ENCODE data around the gene RNF166. TPM values are rescaled to one million over a fixed set of nuclear protein-coding genes. Genes with fewer than 3 reads are reported as not detected.

The RNF166 gene
- total and polyA plus RNA-seq, 2 of the 13 experiments (the other 11 are each of a cell fraction or from before 2014, with no cell fraction given) = 21.4 to 23.0 TPM

- TF ChIP-seq THAP8 (CRISPR knock-in tag; IDR thresholded peaks at IDR 0.05; ENCODE audit: borderline replicate concordance) = peak; percentile 97
- TF ChIP-seq CTCF (CRISPR knock-in tag; IDR thresholded peaks at IDR 0.05) = no peak
- peak; percentile 14; the same call in 1 of the 2 replicates for TF ChIP-seq E2F1 (CRISPR knock-in tag; IDR thresholded peaks at IDR 0.05)
- peak; percentile 39; the same call in 1 of the 2 replicates for TF ChIP-seq MED1 (CRISPR knock-in tag; IDR thresholded peaks at IDR 0.05)
- TF ChIP-seq JARID2 (CRISPR knock-in tag; IDR thresholded peaks at IDR 0.05; ENCODE audit: insufficient replicate concordance) = no peak
- peak; percentile 47; the same call in 1 of the 2 replicates for TF ChIP-seq TFDP2 (CRISPR knock-in tag; IDR thresholded peaks at IDR 0.05)
- no peak for TF ChIP-seq SKI (IDR thresholded peaks at IDR 0.05; ENCODE audit: partially characterized antibody)
- peak; percentile 82 for TF ChIP-seq MXD1 (CRISPR knock-in tag; IDR thresholded peaks at IDR 0.05)
- TF ChIP-seq ZNF282 (IDR thresholded peaks at IDR 0.05; ENCODE audit: partially characterized antibody) = no peak
- TF ChIP-seq ZNF841 (CRISPR knock-in tag; IDR thresholded peaks at IDR 0.05; ENCODE audit: borderline replicate concordance) = 0 out of 2 replicates have a peak, but pooled peaks have one; percentile 64
- TF ChIP-seq PREB (CRISPR knock-in tag; IDR thresholded peaks at IDR 0.05) = no peak
- no peak for TF ChIP-seq ZNF44 (CRISPR knock-in tag; IDR thresholded peaks at IDR 0.05)
- no peak; the same call in 1 of the 2 replicates for TF ChIP-seq ZNF138 (CRISPR knock-in tag; IDR thresholded peaks at IDR 0.05; ENCODE audit: low read depth)
- peak; percentile 74; the same call in 1 of the 2 replicates for TF ChIP-seq NCOA5 (CRISPR knock-in tag; IDR thresholded peaks at IDR 0.05)
- TF ChIP-seq ZNF205 (CRISPR knock-in tag; IDR thresholded peaks at IDR 0.05) = peak; percentile 22
- TF ChIP-seq RNF219 (CRISPR knock-in tag; IDR thresholded peaks at IDR 0.05) = no peak
- no peak for TF ChIP-seq GPBP1L1 (CRISPR knock-in tag; IDR thresholded peaks at IDR 0.05)
- peak; percentile 14; the same call in 1 of the 2 replicates for TF ChIP-seq CBFB (CRISPR knock-in tag; IDR thresholded peaks at IDR 0.05)
- no peak for TF ChIP-seq NFE2L1 (CRISPR knock-in tag; IDR thresholded peaks at IDR 0.05; ENCODE audit: borderline replicate concordance)
Measured at GRCh38 chr16:88650749-88651275, 55.4 kb downstream of the RNF166 start, which contains the start of gene CYBA (continued).
